ENCODE data around the gene DTYMK.
A peak's percentile ranks its signal among the peaks of the same experiment; 100 is the strongest.

DTYMK gene

GRCh38 chr2:241686650-241687425 lies at the start of gene DTYMK:
Gene DTYMK, minus strand, starts transcription at chr2:241686815. Its CDS starts 32 bp downstream, at chr2:241686783.
- DNase-seq (ENCODE audit: low read depth in 2 of 2): peak; percentile 88 to 93

- DNase-seq (ENCODE audit: low read depth in 2 of 2): no peak
Measured at GRCh38 chr2:241736111-241736510, 49.5 kb upstream of the DTYMK start.

- peak; percentile 88 to 93 for DNase-seq (ENCODE audit: low read depth in 2 of 2)
Measured at GRCh38 chr2:241734467-241735208, 48.0 kb upstream of the DTYMK start, which contains the start of gene D2HGDH. Gene D2HGDH, plus strand, starts transcription at chr2:241734630. Its CDS starts 595 bp downstream, at chr2:241735225.

- DNase-seq (ENCODE audit: low read depth in 2 of 2): no peak
Measured at GRCh38 chr2:241734208-241734466, 47.5 kb upstream of the DTYMK start.

GRCh38 chr2:241733391-241734207 lies 47.0 kb upstream of the DTYMK start:
- DNase-seq (ENCODE audit: low read depth in 2 of 2): no peak

GRCh38 chr2:241732513-241733186 lies 46.0 kb upstream of the DTYMK start:
- peak; percentile 44 to 61 for DNase-seq (ENCODE audit: low read depth in 2 of 2)

- DNase-seq (ENCODE audit: low read depth in 2 of 2): peak in 1 of 2 donors; percentile 31
Measured at GRCh38 chr2:241730671-241731293, 44.2 kb upstream of the DTYMK start.

- DNase-seq (ENCODE audit: low read depth in 2 of 2): no peak
Measured at GRCh38 chr2:241729868-241730267, 43.3 kb upstream of the DTYMK start.

- no peak for DNase-seq (ENCODE audit: low read depth in 2 of 2)
Measured at GRCh38 chr2:241728627-241729026, 42.0 kb upstream of the DTYMK start.

- no peak for DNase-seq (ENCODE audit: low read depth in 2 of 2)
Measured at GRCh38 chr2:241728000-241728399, 41.4 kb upstream of the DTYMK start.

GRCh38 chr2:241726459-241726858 lies 39.8 kb upstream of the DTYMK start:
- no peak for DNase-seq (ENCODE audit: low read depth in 2 of 2)

GRCh38 chr2:241724975-241725870 lies 38.6 kb upstream of the DTYMK start:
- DNase-seq (ENCODE audit: low read depth in 2 of 2): no peak

GRCh38 chr2:241724259-241724974 lies 37.8 kb upstream of the DTYMK start:
- no peak for DNase-seq (ENCODE audit: low read depth in 2 of 2)

GRCh38 chr2:241722896-241723454 lies 36.4 kb upstream of the DTYMK start:
- DNase-seq (ENCODE audit: low read depth in 2 of 2): no peak

GRCh38 chr2:241721852-241722251 lies 35.2 kb upstream of the DTYMK start:
- DNase-seq (ENCODE audit: low read depth in 2 of 2): no peak

- DNase-seq (ENCODE audit: low read depth in 2 of 2): no peak
Measured at GRCh38 chr2:241720560-241720959, 33.9 kb upstream of the DTYMK start.

GRCh38 chr2:241720099-241720498 lies 33.5 kb upstream of the DTYMK start:
- DNase-seq (ENCODE audit: low read depth in 2 of 2): no peak

- DNase-seq (ENCODE audit: low read depth in 2 of 2): no peak
Measured at GRCh38 chr2:241719093-241719492, 32.5 kb upstream of the DTYMK start.

GRCh38 chr2:241708879-241709278 lies 22.3 kb upstream of the DTYMK start:
- no peak for DNase-seq (ENCODE audit: low read depth in 2 of 2)
